HG02571 (cell line): ENCODE measurements around the gene CSNK1G2.

Experiments
- ATAC-seq: cut with Tn5 transposase; IDR thresholded peaks from one replicate; pipeline ENCODE4 v1.9.1; 2021; ENCODE audit warnings: mild to moderate bottlenecking, moderate library complexity; ENCODE audit not compliant: unreplicated experiment

Gene CSNK1G2

DNA sequence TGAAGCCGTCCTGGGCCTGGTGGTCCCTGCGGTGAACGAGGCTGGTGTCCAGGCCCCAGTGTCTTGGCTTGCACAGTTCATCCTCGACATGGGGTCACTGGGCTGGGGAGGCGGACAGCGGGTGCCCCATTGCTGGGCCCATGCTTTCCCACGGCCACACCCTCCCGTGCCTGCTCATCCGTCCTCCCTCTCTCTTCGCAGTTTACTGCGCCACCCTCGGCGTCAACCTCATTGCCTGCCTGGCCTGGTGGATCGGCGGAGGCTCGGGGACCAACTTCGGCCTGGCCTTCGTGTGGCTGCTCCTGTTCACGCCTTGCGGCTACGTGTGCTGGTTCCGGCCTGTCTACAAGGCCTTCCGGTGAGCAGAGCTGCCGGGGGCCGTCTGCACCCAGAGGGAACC is 23.0 kb upstream of the CSNK1G2 start:
- no peak for ATAC-seq

GRCh38 chr19:1918975-1919374 is 22.0 kb upstream of the CSNK1G2 start:
- no peak for ATAC-seq

DNA sequence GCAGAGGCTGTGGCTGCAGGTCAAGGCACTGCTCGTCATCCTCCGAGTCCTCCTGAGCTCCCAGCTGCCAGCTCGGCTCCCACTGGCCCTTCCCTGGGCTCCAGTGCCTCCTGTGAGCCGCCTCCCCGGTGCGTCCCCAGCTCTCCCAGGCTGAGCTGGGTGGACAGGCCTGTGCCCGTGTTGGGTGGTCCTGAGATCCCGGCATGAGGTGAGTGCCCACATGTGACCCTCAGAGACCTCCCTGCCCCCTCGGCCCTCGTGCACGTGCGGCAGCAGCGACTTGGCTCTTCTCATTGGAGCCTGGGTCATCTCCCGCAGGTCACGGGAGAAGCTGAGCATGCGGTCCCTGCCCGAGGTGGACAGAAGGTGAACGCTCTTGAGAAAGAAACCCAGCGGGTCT is 20.3 kb upstream of the CSNK1G2 start:
- no peak for ATAC-seq

- no peak for ATAC-seq
Observed at GRCh38 chr19:1921326-1921725, 19.6 kb upstream of the CSNK1G2 start.

- ATAC-seq, result no peak
Observed at GRCh38 chr19:1921825-1922224, 19.1 kb upstream of the CSNK1G2 start.

- ATAC-seq, result no peak
Observed at GRCh38 chr19:1922803-1923202, 18.2 kb upstream of the CSNK1G2 start.

GRCh38 chr19:1923319-1923718 is 17.7 kb upstream of the CSNK1G2 start:
- ATAC-seq, result no peak

GRCh38 chr19:1924320-1924961 is 16.5 kb upstream of the CSNK1G2 start:
- no peak for ATAC-seq

DNA sequence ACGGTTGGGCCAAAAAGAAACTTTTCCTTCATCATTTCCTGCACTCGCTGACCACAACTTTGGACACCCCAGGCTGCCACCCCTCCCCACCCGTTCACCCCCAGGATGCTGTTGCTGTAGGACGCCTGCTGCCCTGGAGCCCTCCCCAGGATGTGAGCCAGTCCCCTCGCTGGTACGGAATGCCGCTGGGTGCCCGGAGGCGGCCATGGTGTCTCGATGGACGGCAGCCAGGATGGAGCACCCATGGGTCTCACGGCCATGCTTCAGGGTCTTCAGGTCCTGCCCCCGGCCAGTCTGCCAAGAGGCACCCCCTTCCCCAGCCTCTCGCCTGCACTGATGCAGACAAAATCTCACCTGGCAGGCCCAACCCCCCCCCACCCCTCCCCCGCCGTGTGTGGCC is 15.4 kb upstream of the CSNK1G2 start:
- ATAC-seq, result no peak

GRCh38 chr19:1929021-1929742 is 11.8 kb upstream of the CSNK1G2 start:
- no peak for ATAC-seq

DNA sequence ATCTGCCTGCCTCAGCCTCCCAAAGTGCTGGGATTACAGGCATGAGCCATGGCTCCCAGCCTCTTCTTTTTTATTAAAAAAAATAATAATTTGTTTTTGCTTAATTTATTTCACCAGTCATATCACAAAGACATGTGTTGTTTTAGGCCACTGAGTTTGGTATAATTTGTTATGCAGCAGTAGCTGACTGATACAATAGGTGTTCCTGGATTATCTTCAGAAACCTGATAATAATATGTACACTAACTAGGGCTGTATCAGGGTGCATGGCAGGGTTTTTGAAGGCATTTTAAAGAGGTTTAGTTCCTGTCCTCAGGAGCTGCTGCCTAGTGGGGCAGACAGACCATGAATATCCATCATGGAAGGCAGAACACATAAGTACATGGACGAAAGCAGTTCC is 9.5 kb upstream of the CSNK1G2 start:
- ATAC-seq, result no peak

- no peak for ATAC-seq
Observed at GRCh38 chr19:1932395-1932794, 8.6 kb upstream of the CSNK1G2 start.

GRCh38 chr19:1933244-1933643 is 7.7 kb upstream of the CSNK1G2 start:
- no peak for ATAC-seq

GRCh38 chr19:1933942-1934341 is 7.0 kb upstream of the CSNK1G2 start:
- no peak for ATAC-seq

DNA sequence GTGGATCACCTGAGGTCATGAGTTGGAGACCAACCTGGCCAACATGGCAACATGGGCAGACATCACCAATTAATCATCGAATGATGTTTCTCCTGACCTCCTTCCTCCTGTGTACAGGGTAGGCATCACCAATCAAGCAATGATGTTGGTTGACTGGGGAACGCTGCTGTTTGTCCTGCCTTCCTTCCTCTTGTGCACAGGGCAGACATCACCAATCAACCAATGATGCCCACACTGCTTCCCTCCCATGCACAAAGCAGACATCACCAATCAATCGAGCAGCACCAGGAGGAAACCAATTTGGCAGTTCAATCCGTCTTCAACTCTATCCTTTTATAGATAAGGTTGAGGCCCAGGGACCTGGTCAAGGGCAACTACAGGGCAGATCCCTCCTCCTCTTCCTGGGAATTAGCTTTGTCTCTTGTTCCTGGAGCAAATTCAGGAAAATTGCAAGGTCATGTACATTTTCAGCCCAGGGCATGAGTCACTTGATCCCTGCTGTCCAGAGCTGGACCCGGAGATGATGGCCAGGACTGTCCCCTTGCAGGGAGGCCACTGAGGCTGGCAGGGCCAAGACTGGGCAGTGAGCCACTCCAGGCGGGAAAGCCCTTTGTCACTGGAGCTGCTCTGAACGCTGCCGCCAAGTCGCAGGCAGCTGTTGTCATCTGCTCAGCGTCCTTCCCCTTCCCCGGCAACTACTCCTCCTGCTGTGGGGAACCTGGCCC is 5.3 kb upstream of the CSNK1G2 start:
- no peak for ATAC-seq

DNA sequence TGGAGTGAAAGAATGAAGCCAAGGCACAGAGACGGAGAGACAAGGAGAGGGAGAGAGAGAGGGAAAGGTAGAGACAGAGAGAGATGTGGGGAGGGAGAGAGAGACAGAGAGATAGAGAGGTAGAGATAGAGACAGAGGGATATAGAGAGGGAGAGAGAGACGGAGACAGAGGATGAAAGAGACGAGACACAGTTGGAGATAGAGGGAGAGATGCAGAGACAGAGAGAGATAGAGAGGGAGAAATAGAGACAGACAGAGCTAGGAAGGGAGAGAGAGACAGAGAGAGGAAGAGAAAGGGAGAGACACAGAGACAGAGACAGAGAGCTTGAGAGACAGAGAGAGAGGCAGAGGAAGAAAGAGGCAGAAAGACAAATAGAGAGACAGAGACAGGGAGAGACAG is 4.5 kb upstream of the CSNK1G2 start:
- ATAC-seq, result no peak

DNA sequence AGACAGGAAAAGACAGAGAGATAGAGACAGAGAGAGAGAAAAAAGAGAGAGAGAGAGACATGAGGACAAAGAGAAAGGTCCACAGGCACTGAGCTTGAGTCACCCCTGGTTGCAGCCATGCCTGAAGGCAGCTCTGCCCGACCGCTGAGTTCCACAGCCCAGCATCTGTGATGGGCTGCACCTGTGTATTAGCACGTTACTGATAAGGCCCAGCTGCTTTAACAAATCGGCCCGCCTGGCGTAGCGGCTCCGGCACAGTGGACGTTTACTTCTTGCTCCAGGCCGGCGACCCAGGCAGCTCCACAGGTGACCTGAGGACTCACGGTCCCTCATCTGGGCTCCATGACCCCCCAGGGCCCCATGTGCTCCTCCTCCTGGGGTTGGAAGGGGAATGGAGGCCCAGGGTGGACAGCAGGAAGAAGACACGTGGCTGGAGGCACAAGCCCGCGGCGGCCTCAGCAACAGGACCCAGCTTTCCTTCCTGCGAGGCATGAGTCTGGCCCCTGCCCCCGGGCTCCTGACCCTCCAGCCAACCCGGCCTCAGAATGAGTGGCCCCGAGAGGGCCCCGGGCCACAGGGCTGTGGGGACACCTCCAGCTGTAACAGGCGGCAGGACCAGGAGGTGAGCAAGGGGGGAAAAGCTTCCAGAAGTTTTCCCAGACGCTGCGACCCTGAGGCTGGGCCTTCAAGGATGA is 3.9 kb upstream of the CSNK1G2 start:
- ATAC-seq, result no peak

DNA sequence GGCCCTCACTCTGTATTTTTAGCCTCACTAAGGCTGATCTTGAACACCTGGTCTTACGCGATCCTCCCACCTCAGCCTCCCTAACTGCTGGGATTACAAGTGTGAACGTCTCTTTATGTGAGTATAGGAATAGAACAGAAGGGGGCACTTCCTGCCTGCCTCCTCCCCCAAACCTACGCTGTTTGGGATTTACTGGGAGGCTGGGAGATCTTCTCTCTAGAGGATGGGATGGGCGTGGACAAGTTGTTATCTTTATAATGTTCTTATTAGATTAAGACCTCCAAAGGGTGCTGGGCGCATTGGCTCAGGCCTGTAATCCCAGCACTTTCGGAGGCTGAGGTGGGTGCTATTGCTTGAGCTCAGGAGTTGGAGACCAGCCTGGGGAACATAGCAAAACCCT is 2.9 kb upstream of the CSNK1G2 start:
- ATAC-seq, result no peak

GRCh38 chr19:1942078-1942933 is 1.3 kb downstream of the CSNK1G2 start:
- ATAC-seq, result peak; percentile 26

DNA sequence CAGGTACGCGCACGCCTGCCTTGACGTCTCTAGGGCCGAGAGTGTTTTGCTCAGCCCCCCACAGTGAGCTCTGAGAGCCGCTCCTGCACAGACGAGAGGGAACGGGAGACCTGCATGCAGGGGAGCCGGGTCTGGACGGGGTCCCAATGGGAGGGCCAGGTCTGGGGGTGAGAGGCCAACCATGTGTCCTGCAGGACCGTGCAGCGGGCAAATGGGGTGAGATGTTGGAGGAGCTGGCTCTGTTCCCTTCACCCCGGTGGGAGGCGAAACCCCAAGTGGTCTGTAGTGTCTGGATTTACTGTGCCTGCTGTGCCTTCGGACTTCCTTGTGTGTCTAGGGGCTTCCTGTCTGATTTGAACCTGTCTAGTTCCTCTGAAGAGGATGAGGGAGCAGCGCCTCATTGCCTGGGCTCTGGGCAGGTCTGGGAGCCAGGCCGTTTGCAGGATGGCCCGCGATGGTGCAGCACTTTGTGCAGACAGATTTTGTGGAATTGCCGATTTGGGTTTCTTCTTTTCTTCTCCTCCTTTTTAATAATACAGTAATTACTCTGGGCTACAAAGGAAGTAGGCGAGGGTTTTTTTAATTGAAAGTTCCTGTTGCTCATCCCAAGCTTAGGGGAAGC is 2.1 kb downstream of the CSNK1G2 start:
- no peak for ATAC-seq
